K562 (cell line): ENCODE measurements around the gene NOBOX. TPM values are rescaled to one million over a fixed set of nuclear protein-coding genes. Genes with fewer than 3 reads are reported as not detected.
"Not testable (repeated sequence)": the region's sequence is repeated elsewhere in the genome, so short reads cannot be mapped to it uniquely, and the experiment has no call there.

Experiments used
- ATAC-seq: fragments of 200-7000 bp; cut with Tn5 transposase; 3 replicates; pipeline ENCODE4 v1.9.1; 2020; ENCODE audit warnings: moderate library complexity
- BruUV-seq: library from RNA; stranded (reverse); fragments of 400-500 nt; replicated peaks from 2 replicates; lab custom pipeline; 2021; lab: Mats Ljungman, UMichigan
- CTCF ChIA-PET: fragments of 300-600 bp; formaldehyde crosslinking; extraction: SDS; loops from one replicate; lab custom pipeline; 2021; ENCODE audit warnings: low intra/inter-chr PET ratio; lab: Yijun Ruan, JAX
- POLR2A ChIA-PET: fragments of 300-600, 350-650 bp; sonication (Branson Sonifier 250); formaldehyde crosslinking; extraction: SDS; loops from one replicate; lab custom pipeline; 2021; ENCODE audit warnings: antibody characterized with exemption, inconsistent platforms; lab: Yijun Ruan, JAX
- DNase-seq, 4 experiments: peaks; one replicate each; pipeline versions ENCODE4 v3.0.0 to v3.0.0-alpha.2; 2011 to 2018; ENCODE audit warnings: low spot score in 3 of 4, mixed read lengths in 3 of 4; ENCODE audit errors: extremely low read depth in 1 of 4
- FAIRE-seq: peaks from 2 replicates; lab custom pipeline; 2011; peaks lifted over from hg19 to GRCh38; lab: Jason Lieb, UNC
- H2AFZ ChIP-seq: 2 replicates; pipeline ENCODE4 v1.6.0; 2011; ENCODE audit warnings: low read depth, low read length, control low read depth, inconsistent platforms
- H3K27ac ChIP-seq: fragments of 200-600 bp; 3 replicates; pipeline ENCODE4 v1.8.0; 2011; ENCODE audit warnings: low read depth, mild to moderate bottlenecking, control low read depth, inconsistent platforms, low read length, moderate library complexity, mixed read lengths; ENCODE audit errors: extremely low read depth
- H3K27me3 ChIP-seq, 2 experiments: fragments of 300-600 bp in 1 of 2; 2 replicates in 1 of 2; 3 replicates in 1 of 2; pipeline versions ENCODE4 v1.6.0 to v1.8.0; 2011; ENCODE audit warnings: inconsistent platforms in 2 of 2, low read length in 2 of 2, mild to moderate bottlenecking in 1 of 2, mixed read lengths in 1 of 2, moderate library complexity in 1 of 2; ENCODE audit not compliant: control insufficient read depth in 2 of 2, insufficient read depth in 2 of 2
- H3K36me3 ChIP-seq: fragments of 300-600 bp; 3 replicates; pipeline ENCODE4 v1.8.0; 2011; ENCODE audit warnings: mild to moderate bottlenecking, low read length, inconsistent platforms; ENCODE audit not compliant: control insufficient read depth, insufficient read depth
- H3K4me1 ChIP-seq, 2 experiments: fragments of 200-600 bp in 1 of 2; replicated peaks in 1 of 2; 2 replicates in 1 of 2; 3 replicates in 1 of 2; pipeline versions ENCODE4 v1.5.1 to v1.8.0; 2011; ENCODE audit warnings: inconsistent platforms in 2 of 2, low read length in 2 of 2, mild to moderate bottlenecking in 1 of 2, mixed read lengths in 1 of 2, moderate library complexity in 1 of 2; ENCODE audit not compliant: control insufficient read depth in 2 of 2, insufficient read depth in 2 of 2
- H3K4me2 ChIP-seq: 2 replicates; pipeline ENCODE4 v1.6.1; 2011; ENCODE audit warnings: low read length, control low read depth, inconsistent platforms, mixed read lengths; ENCODE audit not compliant: insufficient read depth
- H3K4me3 ChIP-seq: fragments of 200-600 bp; sonication (generic), shearing (Covaris generic); 2 replicates; pipeline ENCODE4 v1.5.1; 2016; ENCODE audit warnings: control low read depth, inconsistent platforms
- H3K79me2 ChIP-seq: fragments of 200-600 bp; 3 replicates; pipeline ENCODE4 v1.8.0; 2011; ENCODE audit warnings: low read length, inconsistent platforms; ENCODE audit not compliant: control insufficient read depth, insufficient read depth
- H3K9ac ChIP-seq, 2 experiments: 2 replicates each; pipeline versions ENCODE4 v1.6.0 to v1.6.1; 2011; ENCODE audit warnings: low read depth in 2 of 2, low read length in 2 of 2, control low read depth in 1 of 2, inconsistent platforms in 1 of 2, mild to moderate bottlenecking in 1 of 2, mixed read lengths in 1 of 2; ENCODE audit not compliant: insufficient read depth in 1 of 2
- H3K9me1 ChIP-seq: one replicate; pipeline ENCODE4 v1.6.0; 2011; ENCODE audit warnings: inconsistent platforms, mild to moderate bottlenecking, low read length, moderate library complexity; ENCODE audit not compliant: control insufficient read depth, insufficient read depth
- H3K9me3 ChIP-seq: replicated peaks from 2 replicates; pipeline ENCODE4 v1.5.1; 2011; ENCODE audit warnings: low read depth, low read length, inconsistent platforms; ENCODE audit not compliant: control insufficient read depth, insufficient read depth
- H4K20me1 ChIP-seq: replicated peaks from 2 replicates; pipeline ENCODE4 v1.6.1; 2011; ENCODE audit warnings: low read length, inconsistent platforms, mixed read lengths; ENCODE audit not compliant: control insufficient read depth, insufficient read depth
- CAMTA2 ChIP-seq: fragments of 250-450 bp; sonication (Bioruptor Pico); conservative IDR thresholded peaks from 2 replicates; pipeline ENCODE4 v1.5.1; 2022
- CREBBP ChIP-seq: IDR thresholded peaks from one replicate; pipeline ENCODE4 v1.6.1; 2012; ENCODE audit warnings: low read depth, mild to moderate bottlenecking, control low read depth, inconsistent platforms, low read length
- MAFG ChIP-seq: fragments of 450-650 bp; conservative IDR thresholded peaks from 2 replicates; pipeline ENCODE4 v1.6.1; 2016; ENCODE audit warnings: missing genetic modification characterization, missing compliant biosample characterization
- MCM2 ChIP-seq: fragments of 450-650 bp; IDR thresholded peaks from 2 replicates; pipeline ENCODE4 v1.6.1; 2017; ENCODE audit warnings: low read depth, mild to moderate bottlenecking
- ZNF445 ChIP-seq: fragments of 250-450 bp; sonication (Bioruptor Pico); IDR thresholded peaks from 2 replicates; pipeline ENCODE4 v1.4.0; 2020; ENCODE audit warnings: low read depth, mild to moderate bottlenecking, moderate library complexity
- WGBS: fragments of 100-300 bp; shearing (Covaris generic); methylation state at CpG from one replicate; pipeline ENCODE4 v1.1.6; 2016; ENCODE audit warnings: low coverage, mixed read lengths; ENCODE audit not compliant: insufficient coverage; ENCODE audit errors: missing lambda C conversion rate; 5-methylcytosine and 5-hydroxymethylcytosine counted together
- in situ Hi-C: fragments of 300-500 bp; cut with MboI; formaldehyde crosslinking; loops from 4 replicates; pipeline ENCODE4 v1.15.0; 2018; ENCODE audit warnings: inconsistent platforms, mixed read lengths
- intact Hi-C: fragments of 100-400 bp; cut with micrococcal nuclease; formaldehyde crosslinking; loops from 2 replicates; pipeline ENCODE4 v1.14.2; 2022
- polyA plus RNA-seq, 8 experiments: library from polyadenylated mRNA; depleted of rRNA in 4 of 8; stranded (reverse) in 5 of 8; unstranded in 3 of 8; fragments of >200 nt; fragmentation: Nextera tagmentation in 2 of 8; fragmentation: Illumina TruSeq in 1 of 8; extraction: Ambion mirVana in 2 of 8; extraction: Trizol in 1 of 8; gene quantifications; 2 replicates each; pipeline versions ENCODE4 v1.2.1 to v1.2.3, GENCODE V29; 2011 to 2014; ENCODE audit warnings: inconsistent platforms in 1 of 8, missing spikeins in 1 of 8
- total RNA-seq, 7 experiments: library from RNA; depleted of rRNA in 6 of 7; stranded (reverse); fragments of >200 nt in 6 of 7; fragmentation: Illumina TruSeq in 2 of 7; extraction: Trizol in 2 of 7; gene quantifications; 2 replicates each; pipeline versions ENCODE4 v1.2.1 to v1.2.3, GENCODE V29; 2011 to 2021; ENCODE audit warnings: low replicate concordance in 1 of 7
- TF ChIP-seq, protein P1 (sequence below): fragments of 200-800 bp; sonication (Bioruptor generic); IDR thresholded peaks from 2 replicates; pipeline ENCODE4 v1.6.1; 2016; ENCODE audit warnings: missing genetic modification characterization, missing compliant biosample characterization
- TF ChIP-seq, protein P2 (sequence below): fragments of 200-800 bp; sonication (Bioruptor generic); IDR thresholded peaks from 2 replicates; pipeline ENCODE4 v1.6.1; 2017; ENCODE audit warnings: missing genetic modification characterization, missing compliant biosample characterization

Gene NOBOX
- total and polyA plus RNA-seq, 9 of the 15 experiments (the other 6 are each of a cell fraction or from before 2014, with no cell fraction given), result not detected

DNA sequence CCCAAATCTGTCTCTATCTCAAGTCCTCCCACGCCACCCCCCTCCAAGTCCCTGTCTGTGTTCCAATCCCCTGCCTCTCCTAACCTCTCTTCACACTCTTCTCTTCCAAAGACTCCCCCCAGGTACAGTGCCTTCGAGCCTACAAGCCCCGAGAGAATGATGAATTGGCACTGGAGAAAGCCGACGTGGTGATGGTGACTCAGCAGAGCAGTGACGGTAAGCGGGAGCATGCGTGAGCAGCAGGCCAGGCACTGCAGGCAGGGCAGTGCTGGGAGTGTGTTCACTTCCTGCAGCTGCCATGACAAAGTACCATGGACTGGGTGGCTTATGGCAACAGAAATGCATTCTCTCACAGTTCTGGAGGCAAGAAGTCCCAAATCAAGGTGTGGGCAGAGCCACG, 24.8 kb downstream of the NOBOX start (continued):
- TF ChIP-seq, protein P1, sequence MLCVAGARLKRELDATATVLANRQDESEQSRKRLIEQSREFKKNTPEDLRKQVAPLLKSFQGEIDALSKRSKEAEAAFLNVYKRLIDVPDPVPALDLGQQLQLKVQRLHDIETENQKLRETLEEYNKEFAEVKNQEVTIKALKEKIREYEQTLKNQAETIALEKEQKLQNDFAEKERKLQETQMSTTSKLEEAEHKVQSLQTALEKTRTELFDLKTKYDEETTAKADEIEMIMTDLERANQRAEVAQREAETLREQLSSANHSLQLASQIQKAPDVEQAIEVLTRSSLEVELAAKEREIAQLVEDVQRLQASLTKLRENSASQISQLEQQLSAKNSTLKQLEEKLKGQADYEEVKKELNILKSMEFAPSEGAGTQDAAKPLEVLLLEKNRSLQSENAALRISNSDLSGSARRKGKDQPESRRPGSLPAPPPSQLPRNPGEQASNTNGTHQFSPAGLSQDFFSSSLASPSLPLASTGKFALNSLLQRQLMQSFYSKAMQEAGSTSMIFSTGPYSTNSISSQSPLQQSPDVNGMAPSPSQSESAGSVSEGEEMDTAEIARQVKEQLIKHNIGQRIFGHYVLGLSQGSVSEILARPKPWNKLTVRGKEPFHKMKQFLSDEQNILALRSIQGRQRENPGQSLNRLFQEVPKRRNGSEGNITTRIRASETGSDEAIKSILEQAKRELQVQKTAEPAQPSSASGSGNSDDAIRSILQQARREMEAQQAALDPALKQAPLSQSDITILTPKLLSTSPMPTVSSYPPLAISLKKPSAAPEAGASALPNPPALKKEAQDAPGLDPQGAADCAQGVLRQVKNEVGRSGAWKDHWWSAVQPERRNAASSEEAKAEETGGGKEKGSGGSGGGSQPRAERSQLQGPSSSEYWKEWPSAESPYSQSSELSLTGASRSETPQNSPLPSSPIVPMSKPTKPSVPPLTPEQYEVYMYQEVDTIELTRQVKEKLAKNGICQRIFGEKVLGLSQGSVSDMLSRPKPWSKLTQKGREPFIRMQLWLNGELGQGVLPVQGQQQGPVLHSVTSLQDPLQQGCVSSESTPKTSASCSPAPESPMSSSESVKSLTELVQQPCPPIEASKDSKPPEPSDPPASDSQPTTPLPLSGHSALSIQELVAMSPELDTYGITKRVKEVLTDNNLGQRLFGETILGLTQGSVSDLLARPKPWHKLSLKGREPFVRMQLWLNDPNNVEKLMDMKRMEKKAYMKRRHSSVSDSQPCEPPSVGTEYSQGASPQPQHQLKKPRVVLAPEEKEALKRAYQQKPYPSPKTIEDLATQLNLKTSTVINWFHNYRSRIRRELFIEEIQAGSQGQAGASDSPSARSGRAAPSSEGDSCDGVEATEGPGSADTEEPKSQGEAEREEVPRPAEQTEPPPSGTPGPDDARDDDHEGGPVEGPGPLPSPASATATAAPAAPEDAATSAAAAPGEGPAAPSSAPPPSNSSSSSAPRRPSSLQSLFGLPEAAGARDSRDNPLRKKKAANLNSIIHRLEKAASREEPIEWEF (CRISPR knock-in tag), result no peak
- no peak for TF ChIP-seq ZNF445 (CRISPR knock-in tag)
- TF ChIP-seq, protein P2, sequence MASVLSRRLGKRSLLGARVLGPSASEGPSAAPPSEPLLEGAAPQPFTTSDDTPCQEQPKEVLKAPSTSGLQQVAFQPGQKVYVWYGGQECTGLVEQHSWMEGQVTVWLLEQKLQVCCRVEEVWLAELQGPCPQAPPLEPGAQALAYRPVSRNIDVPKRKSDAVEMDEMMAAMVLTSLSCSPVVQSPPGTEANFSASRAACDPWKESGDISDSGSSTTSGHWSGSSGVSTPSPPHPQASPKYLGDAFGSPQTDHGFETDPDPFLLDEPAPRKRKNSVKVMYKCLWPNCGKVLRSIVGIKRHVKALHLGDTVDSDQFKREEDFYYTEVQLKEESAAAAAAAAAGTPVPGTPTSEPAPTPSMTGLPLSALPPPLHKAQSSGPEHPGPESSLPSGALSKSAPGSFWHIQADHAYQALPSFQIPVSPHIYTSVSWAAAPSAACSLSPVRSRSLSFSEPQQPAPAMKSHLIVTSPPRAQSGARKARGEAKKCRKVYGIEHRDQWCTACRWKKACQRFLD (CRISPR knock-in tag), result no peak
- no peak for TF ChIP-seq CAMTA2 (CRISPR knock-in tag)
- no peak for TF ChIP-seq MCM2
- no peak for TF ChIP-seq CREBBP
- peak; percentile 77 for TF ChIP-seq MAFG (tag)

DNA sequence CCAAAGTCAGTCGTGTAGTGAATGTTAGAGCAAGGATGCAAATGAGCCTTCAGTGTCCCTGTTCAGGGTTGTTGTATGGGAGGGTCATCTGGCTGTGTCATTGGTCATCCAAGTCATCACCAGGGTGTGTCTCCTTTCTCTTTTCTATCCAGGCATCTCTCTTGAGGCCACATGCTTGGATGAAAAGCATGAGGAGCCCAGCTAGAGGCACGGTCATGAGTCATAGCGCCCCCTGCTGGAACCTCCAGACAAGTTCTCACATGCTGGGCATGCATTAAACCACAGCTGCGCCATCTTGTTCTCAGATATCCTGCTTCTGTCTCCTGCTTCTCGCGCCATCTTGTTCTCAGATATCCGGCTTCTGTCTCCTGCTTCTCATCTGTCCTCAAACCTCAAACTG, 34.3 kb downstream of the NOBOX start:
- BruUV-seq, DNase-seq, H3K4me3 ChIP-seq, H3K4me1 ChIP-seq, POLR2A ChIA-PET, CTCF ChIA-PET, H2AFZ ChIP-seq, H4K20me1 ChIP-seq, H3K79me2 ChIP-seq, H3K4me2 ChIP-seq, H3K36me3 ChIP-seq, H3K9me3 ChIP-seq, H3K9me1 ChIP-seq, H3K27ac ChIP-seq, in situ Hi-C loops, intact Hi-C loops, H3K27me3 ChIP-seq, H3K9ac ChIP-seq: not testable (repeated sequence)
- no CpG with 5 or more reads among the region's 7 CpGs for WGBS
- FAIRE-seq (peak; percentile 79), ATAC-seq (peak; percentile 78)

GRCh38 chr7:144367250-144367649, 36.2 kb downstream of the NOBOX start:
- WGBS, result no CpG with 5 or more reads among the region's 9 CpGs
- H3K4me3 ChIP-seq, H3K9me3 ChIP-seq, H3K36me3 ChIP-seq, H3K9ac ChIP-seq, H3K9me1 ChIP-seq, FAIRE-seq, H3K4me2 ChIP-seq, POLR2A ChIA-PET, H4K20me1 ChIP-seq, BruUV-seq, intact Hi-C loops, H3K27me3 ChIP-seq, CTCF ChIA-PET, H3K27ac ChIP-seq, in situ Hi-C loops, H3K4me1 ChIP-seq, DNase-seq, H3K79me2 ChIP-seq, H2AFZ ChIP-seq: not testable (repeated sequence)
- ATAC-seq, result peak; percentile 20; the same call in 2 of the 3 replicates
